CD4-positive, alpha-beta memory T cell (primary cell): ENCODE measurements around the gene ZDHHC14. TPM values are rescaled to one million over a fixed set of nuclear protein-coding genes. Genes with fewer than 3 reads are reported as not detected.
A peak's percentile ranks its signal among the peaks of the same experiment; 100 is the strongest.

ENCODE experiments used
- CTCF ChIA-PET: fragments of 350-600 bp; sonication (Branson Sonifier 250); formaldehyde crosslinking; loops from one replicate; lab custom pipeline; 2021; ENCODE audit warnings: inconsistent platforms; ENCODE audit not compliant: partially characterized antibody; lab: Charles Lee
- POLR2A ChIA-PET: fragments of 350-600 bp; sonication (Branson Sonifier 250); formaldehyde crosslinking; loops from one replicate; lab custom pipeline; 2021; ENCODE audit not compliant: partially characterized antibody; lab: Charles Lee
- DNase-seq, 5 donors: peaks; one replicate each; pipeline versions ENCODE4 v3.0.0 to v3.0.0-alpha.2; 2020 to 2022; ENCODE audit warnings: mixed read lengths in 1 of 5
- H3K27ac ChIP-seq: one replicate; pipeline ENCODE4 v1.7.0; 2013; ENCODE audit warnings: low read depth, low read length
- H3K27me3 ChIP-seq: 2 replicates; pipeline ENCODE4 v1.7.0; 2013; ENCODE audit warnings: mild to moderate bottlenecking, low read length, moderate library complexity; ENCODE audit not compliant: insufficient read depth
- H3K36me3 ChIP-seq: 2 replicates; pipeline ENCODE4 v1.7.0; 2013; ENCODE audit warnings: mild to moderate bottlenecking, low read length, moderate library complexity; ENCODE audit not compliant: insufficient read depth
- H3K4me1 ChIP-seq: 2 replicates; pipeline ENCODE4 v1.7.0; 2013; ENCODE audit warnings: mild to moderate bottlenecking, low read length, moderate library complexity; ENCODE audit not compliant: insufficient read depth
- H3K4me3 ChIP-seq, 2 donors: one replicate each; pipeline ENCODE4 v1.7.0; 2013; ENCODE audit warnings: low read length in 2 of 2, mild to moderate bottlenecking in 1 of 2
- H3K9me3 ChIP-seq, 2 donors: one replicate each; pipeline ENCODE4 v1.7.0; 2013; ENCODE audit warnings: low read length in 2 of 2, control low read depth in 1 of 2; ENCODE audit not compliant: control insufficient read depth in 1 of 2
- H3K27ac Mint-ChIP-seq, 7 donors: one replicate each; pipeline ENCODE4 v1.8.0; 2020 to 2021; ENCODE audit warnings: mixed read lengths in 7 of 7, mild to moderate bottlenecking in 6 of 7, inconsistent platforms in 3 of 7, moderate library complexity in 3 of 7
- H3K27me3 Mint-ChIP-seq, 2 donors: one replicate each; pipeline ENCODE4 v1.8.0; 2020 to 2021; ENCODE audit warnings: mixed read lengths in 2 of 2
- H3K36me3 Mint-ChIP-seq, 2 donors: one replicate each; pipeline ENCODE4 v1.8.0; 2020 to 2021; ENCODE audit warnings: mixed read lengths in 2 of 2, inconsistent platforms in 1 of 2, mild to moderate bottlenecking in 1 of 2
- H3K4me1 Mint-ChIP-seq, 4 donors: one replicate each; pipeline ENCODE4 v1.8.0; 2020 to 2021; ENCODE audit warnings: mixed read lengths in 4 of 4, mild to moderate bottlenecking in 1 of 4
- H3K4me3 Mint-ChIP-seq, 8 donors: one replicate each; pipeline ENCODE4 v1.8.0; 2020 to 2021; ENCODE audit warnings: mixed read lengths in 8 of 8, mild to moderate bottlenecking in 7 of 8, moderate library complexity in 6 of 8, inconsistent platforms in 3 of 8
- H3K9me3 Mint-ChIP-seq, 8 donors: one replicate each; pipeline ENCODE4 v1.8.0; 2020 to 2021; ENCODE audit warnings: mixed read lengths in 8 of 8, mild to moderate bottlenecking in 5 of 8, inconsistent platforms in 3 of 8, moderate library complexity in 1 of 8
- intact Hi-C: fragments of 100-400 bp; cut with micrococcal nuclease; formaldehyde crosslinking; loops from one replicate; pipeline ENCODE4 v1.15.1; 2023
- polyA plus RNA-seq, 2 donors: library from polyadenylated mRNA; unstranded; fragments of 300-500 nt; fragmentation: Illumina TruSeq; gene quantifications; one replicate each; pipeline ENCODE4 v1.2.3, GENCODE V29; 2021
- total RNA-seq, 2 experiments: library from RNA; stranded (reverse); gene quantifications; one replicate each; pipeline ENCODE4 v1.2.3, GENCODE V29; 2021

ZDHHC14 gene
- total and polyA plus RNA-seq, 4 experiments from 2014 or later, result 1.5 to 1.9 (median 1.7) TPM

GRCh38 chr6:157533048-157533871 is 152.3 kb downstream of the ZDHHC14 start:
- Mint-ChIP-seq H3K27me3 (no peaks in the 10 kb centered on the region), H3K27ac (peak overlapping the region in 4 of 7 donors; percentile 1 to 82 (median 42)), H3K9me3 (no peaks in the 10 kb centered on the region), H3K4me3 (peak overlapping the region in 2 of 8 donors; percentile 26 to 34), H3K36me3 (no peaks in the 10 kb centered on the region), H3K4me1 (peaks cover 22 to 41% (median 29%) of the 10 kb centered on the region in 4 donors)
- DNase-seq, result no peak
- H3K27ac ChIP-seq, result no peak overlapping the region
- intact Hi-C loops, result no loop called here
- no peaks in the 10 kb centered on the region for H3K36me3 ChIP-seq
- no peaks in the 10 kb centered on the region for H3K9me3 ChIP-seq
- POLR2A ChIA-PET, result no interaction called here
- CTCF ChIA-PET, result interaction anchor here (0.6 kb wide), 1 partner anchor 45 kb away, joined by 3 read pairs; no protein-coding TSS in a partner anchor
- H3K4me1 ChIP-seq, result peaks cover 36% of the 10 kb centered on the region
- no peak overlapping the region for H3K4me3 ChIP-seq
- no peaks in the 10 kb centered on the region for H3K27me3 ChIP-seq

- CTCF ChIA-PET, result interaction anchor here (1.6 to 1.7 kb wide), 2 partner anchors 9 to 155 kb away, joined by 5 read pairs; no protein-coding TSS in a partner anchor
Measured at GRCh38 chr6:157534134-157534871, 153.3 kb downstream of the ZDHHC14 start.

GRCh38 chr6:157534977-157535339 is 154.0 kb downstream of the ZDHHC14 start:
- intact Hi-C loops, result no loop called here
- Histone ChIP-seq H3K27me3 (no peaks in the 10 kb centered on the region), H3K9me3 (no peaks in the 10 kb centered on the region), H3K4me3 (no peak overlapping the region), H3K36me3 (no peaks in the 10 kb centered on the region), H3K27ac (no peak overlapping the region), H3K4me1 (peaks cover 41% of the 10 kb centered on the region)
- POLR2A ChIA-PET, result interaction anchor here (1.5 to 2.2 kb wide), 2 partner anchors 15 to 155 kb away, joined by 3 to 6 read pairs; no protein-coding TSS in a partner anchor
- CTCF ChIA-PET, result interaction anchor here (1.3 to 1.7 kb wide), 3 partner anchors 9 to 155 kb away, joined by 3 to 5 read pairs (median 5); no protein-coding TSS in a partner anchor
- H3K9me3 Mint-ChIP-seq, result no peaks in the 10 kb centered on the region
- H3K36me3 Mint-ChIP-seq, result no peaks in the 10 kb centered on the region
- peak overlapping the region in 5 of 8 donors; percentile 3 to 79 (median 49) for H3K4me3 Mint-ChIP-seq
- no peaks in the 10 kb centered on the region for H3K27me3 Mint-ChIP-seq
- H3K4me1 Mint-ChIP-seq, result peaks cover 25 to 48% (median 38%) of the 10 kb centered on the region in 4 donors
- peak overlapping the region in 6 of 7 donors; percentile 13 to 87 (median 80) for H3K27ac Mint-ChIP-seq
- DNase-seq, result no peak

More at GRCh38 chr6:157534134-157534871, 153.3 kb downstream of the ZDHHC14 start:
- H3K27me3 Mint-ChIP-seq, result no peaks in the 10 kb centered on the region
- peak overlapping the region in 3 of 7 donors; percentile 30 to 87 (median 78) for H3K27ac Mint-ChIP-seq
- POLR2A ChIA-PET, result interaction anchor here (2.2 kb wide), 1 partner anchor 154 kb away, joined by 6 read pairs; no protein-coding TSS in a partner anchor
- intact Hi-C loops, result no loop called here
- no peak overlapping the region for H3K4me3 Mint-ChIP-seq
- Histone ChIP-seq H3K4me3 (no peak overlapping the region), H3K27ac (no peak overlapping the region), H3K27me3 (no peaks in the 10 kb centered on the region), H3K9me3 (no peaks in the 10 kb centered on the region), H3K4me1 (peaks cover 41% of the 10 kb centered on the region), H3K36me3 (no peaks in the 10 kb centered on the region)
- no peak for DNase-seq
- no peaks in the 10 kb centered on the region for H3K9me3 Mint-ChIP-seq
- H3K36me3 Mint-ChIP-seq, result no peaks in the 10 kb centered on the region
- peaks cover 25 to 48% (median 36%) of the 10 kb centered on the region in 4 donors for H3K4me1 Mint-ChIP-seq

- no peaks in the 10 kb centered on the region for H3K27me3 Mint-ChIP-seq
- Histone ChIP-seq H3K4me3 (no peak overlapping the region), H3K4me1 (peaks cover 41% of the 10 kb centered on the region), H3K27me3 (no peaks in the 10 kb centered on the region), H3K36me3 (no peaks in the 10 kb centered on the region), H3K27ac (peak overlapping the region; percentile 2), H3K9me3 (no peaks in the 10 kb centered on the region)
- intact Hi-C loops, result no loop called here
- POLR2A ChIA-PET, result interaction anchor here (1.5 to 2.2 kb wide), 2 partner anchors 14 to 156 kb away, joined by 3 to 6 read pairs; no protein-coding TSS in a partner anchor
- CTCF ChIA-PET, result interaction anchor here (1.3 to 1.7 kb wide), 3 partner anchors 8 to 156 kb away, joined by 3 to 5 read pairs (median 5); no protein-coding TSS in a partner anchor
- no peaks in the 10 kb centered on the region for H3K36me3 Mint-ChIP-seq
- DNase-seq, result peak in 4 of 5 donors; percentile 26 to 48 (median 40)
- peaks cover 25 to 48% (median 38%) of the 10 kb centered on the region in 4 donors for H3K4me1 Mint-ChIP-seq
- peak overlapping the region in 7 of 8 donors; percentile 18 to 79 (median 65) for H3K4me3 Mint-ChIP-seq
- H3K9me3 Mint-ChIP-seq, result no peaks in the 10 kb centered on the region
- H3K27ac Mint-ChIP-seq, result peak overlapping the region; percentile 61 to 89 (median 83)
Measured at GRCh38 chr6:157535340-157536222, 154.6 kb downstream of the ZDHHC14 start.

GRCh38 chr6:157536223-157536545 is 155.2 kb downstream of the ZDHHC14 start:
- intact Hi-C loops, result no loop called here
- peak overlapping the region; percentile 2 for H3K27ac ChIP-seq
- H3K4me3 ChIP-seq, result no peak overlapping the region
- no peaks in the 10 kb centered on the region for H3K36me3 ChIP-seq
- Mint-ChIP-seq H3K9me3 (no peaks in the 10 kb centered on the region), H3K4me1 (peaks cover 25 to 48% (median 38%) of the 10 kb centered on the region in 4 donors), H3K4me3 (peak overlapping the region in 7 of 8 donors; percentile 7 to 79 (median 65)), H3K27ac (peak overlapping the region; percentile 21 to 89 (median 80)), H3K36me3 (no peaks in the 10 kb centered on the region), H3K27me3 (no peaks in the 10 kb centered on the region)
- DNase-seq, result no peak
- no peaks in the 10 kb centered on the region for H3K27me3 ChIP-seq
- H3K4me1 ChIP-seq, result peaks cover 41% of the 10 kb centered on the region
- POLR2A ChIA-PET, result interaction anchor here (0.6 to 2.2 kb wide), 3 partner anchors 13 to 156 kb away, joined by 3 to 6 read pairs (median 3); no protein-coding TSS in a partner anchor
- CTCF ChIA-PET, result interaction anchor here (1.3 kb wide), 1 partner anchor 12 kb away, joined by 3 read pairs; no protein-coding TSS in a partner anchor
- no peaks in the 10 kb centered on the region for H3K9me3 ChIP-seq

GRCh38 chr6:157537556-157537955 is 156.6 kb downstream of the ZDHHC14 start:
- Mint-ChIP-seq H3K4me1 (peaks cover 25 to 48% (median 38%) of the 10 kb centered on the region in 4 donors), H3K4me3 (peak overlapping the region in 4 of 8 donors; percentile 3 to 13 (median 11)), H3K27ac (peak overlapping the region in 5 of 7 donors; percentile 35 to 83 (median 68)), H3K36me3 (peaks cover 0 to 3% of the 10 kb centered on the region in 2 donors), H3K27me3 (no peaks in the 10 kb centered on the region), H3K9me3 (peaks cover 0 to 2% (median 0%) of the 10 kb centered on the region in 8 donors)
- intact Hi-C loops, result no loop called here
- H3K36me3 ChIP-seq, result no peaks in the 10 kb centered on the region
- H3K4me1 ChIP-seq, result peaks cover 41% of the 10 kb centered on the region
- ChIA-PET POLR2A (interaction anchor here (0.8 to 1.4 kb wide), 2 partner anchors 12 to 24 kb away, joined by 3 to 6 read pairs; no protein-coding TSS in a partner anchor), CTCF (no interaction called here)
- no peak for DNase-seq
- H3K9me3 ChIP-seq, result no peaks in the 10 kb centered on the region
- no peak overlapping the region for H3K4me3 ChIP-seq
- no peaks in the 10 kb centered on the region for H3K27me3 ChIP-seq
- H3K27ac ChIP-seq, result no peak overlapping the region
